Measurements from ENCODE around the gene PTPRT. TPM values are rescaled to one million over a fixed set of nuclear protein-coding genes. Genes with fewer than 3 reads are reported as not detected.

The PTPRT gene
- polyA plus RNA-seq, 1 of the 3 experiments (the other 2 are of a cell fraction): not detected

- Histone ChIP-seq H3K36me3 (replicated peaks in 1 of 2; ENCODE audit: control insufficient read depth in 1 of 2, insufficient read depth in 2 of 2, low read length in 1 of 2) (no peaks in the 10 kb centered on the region), H3K79me2 (ENCODE audit: insufficient read depth) (no peaks in the 10 kb centered on the region), H4K20me1 (ENCODE audit: insufficient read depth) (no peaks in the 10 kb centered on the region), H3K4me1 (ENCODE audit: control insufficient read depth in 1 of 2, insufficient read depth in 2 of 2, low read depth in 1 of 2, low read length in 1 of 2) (no peaks in the 10 kb centered on the region), H3K9me3 (no peaks in the 10 kb centered on the region), H3K9ac (no peak overlapping the region), H3K4me2 (no peak overlapping the region), H3F3A (replicated peaks; ENCODE audit: insufficient read depth) (no peaks in the 10 kb centered on the region), H3K27me3 (ENCODE audit: insufficient read depth) (no peaks in the 10 kb centered on the region), H3K4me3 (ENCODE audit: low read depth in 2 of 2, low read length in 1 of 2) (no peak overlapping the region), H2AFZ (ENCODE audit: low read depth) (no peak overlapping the region), H3K9me2 (no peaks in the 10 kb centered on the region), H3K27ac (ENCODE audit: low read depth in 2 of 2, low read length in 1 of 2) (no peak overlapping the region)
- WGBS (ENCODE audit: low lambda C conversion rate): 5% methylated on average over 2 of the region's 2 CpGs
- ChIA-PET POLR2A (no interaction called here), CTCF (no interaction called here)
- TF ChIP-seq ZBTB33 (IDR thresholded peaks at IDR 0.05; ENCODE audit: borderline replicate concordance, low read depth): no peak
- no peak for TF ChIP-seq TCF12 (IDR thresholded peaks at IDR 0.05)
- TF ChIP-seq CHD2 (IDR thresholded peaks at IDR 0.05; ENCODE audit: low read length, partially characterized antibody): no peak
- TF ChIP-seq TAF1 (IDR thresholded peaks at IDR 0.05; ENCODE audit: borderline replicate concordance, low read depth, low read length): no peak
- TF ChIP-seq POLR2AphosphoS5 (IDR thresholded peaks at IDR 0.05; ENCODE audit: low read depth, low read length): no peak
- TF ChIP-seq ELF1 (IDR thresholded peaks at IDR 0.05): no peak
- TF ChIP-seq CTCF (IDR thresholded peaks at IDR 0.05): no peak
- no peak for TF ChIP-seq GATA2 (CRISPR knock-in tag; IDR thresholded peaks at IDR 0.05)
- no peak for TF ChIP-seq SMC3 (IDR thresholded peaks at IDR 0.05; ENCODE audit: low read depth, low read length)
- TF ChIP-seq NFIC (IDR thresholded peaks at IDR 0.05; ENCODE audit: borderline replicate concordance): no peak
- TF ChIP-seq RCOR1 (IDR thresholded peaks at IDR 0.05; ENCODE audit: low read length): no peak
- TF ChIP-seq EZH2phosphoT487 (IDR thresholded peaks at IDR 0.05; ENCODE audit: borderline replicate concordance, low read depth): no peak
- no peak for TF ChIP-seq JUND (IDR thresholded peaks at IDR 0.05)
- TF ChIP-seq TEAD4 (IDR thresholded peaks at IDR 0.05; ENCODE audit: borderline replicate concordance, insufficient read depth): no peak
- no peak for TF ChIP-seq USF1 (IDR thresholded peaks at IDR 0.05; ENCODE audit: borderline replicate concordance, low read depth)
- TF ChIP-seq FOXJ3 (CRISPR knock-in tag; IDR thresholded peaks at IDR 0.05): no peak
- no peak for TF ChIP-seq REST (IDR thresholded peaks at IDR 0.05; ENCODE audit: low read depth, low read length)
- no peak for TF ChIP-seq GABPA (IDR thresholded peaks at IDR 0.05; ENCODE audit: low read depth)
- no peak for TF ChIP-seq MEF2A (IDR thresholded peaks at IDR 0.05; ENCODE audit: borderline replicate concordance, low read depth)
- TF ChIP-seq YY1 (IDR thresholded peaks at IDR 0.05; ENCODE audit: low read depth): no peak
- DNase-seq: no peak
Measured at GRCh38 chr20:42492290-42492689, 697.4 kb downstream of the PTPRT start.

Measured in SK-N-SH (cell line).